NCI-H1092 (cell line): ENCODE data around the gene DAO.

Experiments used
- DNase-seq: peaks from one replicate; lab custom pipeline; 2025; lab: John Stamatoyannopoulos, UW

DAO gene

GRCh38 chr12:108918960-108919642 lies 39.2 kb downstream of the DAO start:
- DNase-seq = no peak

- DNase-seq = no peak
These were observed 42.1 kb downstream of the DAO start for GRCh38 chr12:108921946-108922345.

- no peak for DNase-seq
These were observed 43.0 kb downstream of the DAO start for GRCh38 chr12:108922918-108923317.

GRCh38 chr12:108928695-108929094 lies 48.8 kb downstream of the DAO start:
- DNase-seq = no peak

- no peak for DNase-seq
These were observed 50.3 kb downstream of the DAO start for GRCh38 chr12:108930155-108930554.

GRCh38 chr12:108930756-108931155 lies 50.9 kb downstream of the DAO start:
- DNase-seq = no peak

GRCh38 chr12:108933949-108934348 lies 54.1 kb downstream of the DAO start:
- no peak for DNase-seq

GRCh38 chr12:108935159-108935763 lies 55.4 kb downstream of the DAO start:
- no peak for DNase-seq

- DNase-seq = no peak
These were observed 58.5 kb downstream of the DAO start for GRCh38 chr12:108938247-108938924.

- DNase-seq = no peak
These were observed 59.7 kb downstream of the DAO start for GRCh38 chr12:108939594-108939993.

- DNase-seq = no peak
These were observed 60.2 kb downstream of the DAO start for GRCh38 chr12:108940138-108940537.

GRCh38 chr12:108947097-108947496 lies 67.2 kb downstream of the DAO start:
- DNase-seq = no peak

- no peak for DNase-seq
These were observed 68.5 kb downstream of the DAO start for GRCh38 chr12:108948367-108948766.

- no peak for DNase-seq
These were observed 70.1 kb downstream of the DAO start for GRCh38 chr12:108949976-108950375.
